DND-41 (cell line): ENCODE measurements around the gene KIRREL2.

ENCODE experiments used
- ATAC-seq: fragments of 200-7000 bp; cut with Tn5 transposase; 3 replicates; pipeline ENCODE4 v1.9.1; 2021; ENCODE audit warnings: low read depth; ENCODE audit not compliant: insufficient read depth
- DNase-seq: peaks from one replicate; pipeline ENCODE4 v3.0.0-alpha.2; 2020
- H2AFZ ChIP-seq: 2 replicates; pipeline ENCODE4 v1.6.0; 2012; ENCODE audit warnings: low read depth, low read length
- H3K27ac ChIP-seq: 2 replicates; pipeline ENCODE4 v1.5.1; 2012; ENCODE audit warnings: low read length, inconsistent platforms
- H3K27me3 ChIP-seq: fragments of 200-600 bp; sonication (generic); 2 replicates; pipeline ENCODE4 v1.6.0; 2012; ENCODE audit warnings: low read length, mild to moderate bottlenecking, inconsistent platforms; ENCODE audit not compliant: insufficient read depth, poor library complexity
- H3K36me3 ChIP-seq: 2 replicates; pipeline ENCODE4 v1.5.1; 2012; ENCODE audit warnings: low read length, inconsistent platforms; ENCODE audit not compliant: insufficient read depth
- H3K4me1 ChIP-seq: 2 replicates; pipeline ENCODE4 v1.5.1; 2012; ENCODE audit warnings: mild to moderate bottlenecking, low read length; ENCODE audit not compliant: insufficient read depth
- H3K4me2 ChIP-seq: 2 replicates; pipeline ENCODE4 v1.6.0; 2012; ENCODE audit warnings: mild to moderate bottlenecking, moderate library complexity, low read length, inconsistent platforms; ENCODE audit not compliant: insufficient read depth
- H3K4me3 ChIP-seq, 2 experiments: fragments of 200-600 bp in 1 of 2; shearing (Covaris generic) in 1 of 2; 2 replicates each; pipeline ENCODE4 v1.5.1; 2012 to 2016; ENCODE audit warnings: inconsistent platforms in 2 of 2, low read length in 2 of 2, mild to moderate bottlenecking in 2 of 2, low read depth in 1 of 2, moderate library complexity in 1 of 2
- H3K79me2 ChIP-seq: 2 replicates; pipeline ENCODE4 v1.6.0; 2012; ENCODE audit warnings: low read length, inconsistent platforms; ENCODE audit not compliant: insufficient read depth
- H3K9ac ChIP-seq: 2 replicates; pipeline ENCODE4 v1.6.0; 2012; ENCODE audit warnings: low read depth, mild to moderate bottlenecking, inconsistent platforms, low read length, moderate library complexity
- H3K9me3 ChIP-seq: 2 replicates; pipeline ENCODE4 v1.5.1; 2012; ENCODE audit warnings: low read length, moderate library complexity, mild to moderate bottlenecking, inconsistent platforms; ENCODE audit not compliant: insufficient read depth, severe bottlenecking
- H4K20me1 ChIP-seq: 2 replicates; pipeline ENCODE4 v1.6.0; 2012; ENCODE audit warnings: low read length; ENCODE audit not compliant: insufficient read depth
- EZH2 ChIP-seq: IDR thresholded peaks from 3 replicates; pipeline ENCODE4 v1.6.1; 2012; ENCODE audit warnings: borderline replicate concordance, low read depth, mild to moderate bottlenecking, moderate library complexity, low read length, inconsistent platforms; ENCODE audit not compliant: severe bottlenecking
- TF ChIP-seq, protein P1 (sequence below): IDR thresholded peaks from 2 replicates; pipeline ENCODE4 v1.5.1; 2012; ENCODE audit warnings: borderline replicate concordance, low read length, moderate library complexity, mild to moderate bottlenecking; ENCODE audit not compliant: poor library complexity, severe bottlenecking; ENCODE audit errors: extremely low read depth

Gene KIRREL2

GRCh38 chr19:35843676-35844481, 12.8 kb upstream of the KIRREL2 start:
- no peak for DNase-seq
- Histone ChIP-seq H3K9me3 (no peaks in the 10 kb centered on the region), H3K27me3 (no peaks in the 10 kb centered on the region), H3K4me1 (no peaks in the 10 kb centered on the region), H3K36me3 (no peaks in the 10 kb centered on the region), H3K27ac (no peak overlapping the region), H3K9ac (no peak overlapping the region), H3K79me2 (no peaks in the 10 kb centered on the region), H3K4me3 (no peak overlapping the region), H2AFZ (no peak overlapping the region), H3K4me2 (no peak overlapping the region), H4K20me1 (no peaks in the 10 kb centered on the region)
- no peak for ATAC-seq
- TF ChIP-seq EZH2: no peak
- TF ChIP-seq, protein P1, sequence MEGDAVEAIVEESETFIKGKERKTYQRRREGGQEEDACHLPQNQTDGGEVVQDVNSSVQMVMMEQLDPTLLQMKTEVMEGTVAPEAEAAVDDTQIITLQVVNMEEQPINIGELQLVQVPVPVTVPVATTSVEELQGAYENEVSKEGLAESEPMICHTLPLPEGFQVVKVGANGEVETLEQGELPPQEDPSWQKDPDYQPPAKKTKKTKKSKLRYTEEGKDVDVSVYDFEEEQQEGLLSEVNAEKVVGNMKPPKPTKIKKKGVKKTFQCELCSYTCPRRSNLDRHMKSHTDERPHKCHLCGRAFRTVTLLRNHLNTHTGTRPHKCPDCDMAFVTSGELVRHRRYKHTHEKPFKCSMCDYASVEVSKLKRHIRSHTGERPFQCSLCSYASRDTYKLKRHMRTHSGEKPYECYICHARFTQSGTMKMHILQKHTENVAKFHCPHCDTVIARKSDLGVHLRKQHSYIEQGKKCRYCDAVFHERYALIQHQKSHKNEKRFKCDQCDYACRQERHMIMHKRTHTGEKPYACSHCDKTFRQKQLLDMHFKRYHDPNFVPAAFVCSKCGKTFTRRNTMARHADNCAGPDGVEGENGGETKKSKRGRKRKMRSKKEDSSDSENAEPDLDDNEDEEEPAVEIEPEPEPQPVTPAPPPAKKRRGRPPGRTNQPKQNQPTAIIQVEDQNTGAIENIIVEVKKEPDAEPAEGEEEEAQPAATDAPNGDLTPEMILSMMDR: no peak

DNA sequence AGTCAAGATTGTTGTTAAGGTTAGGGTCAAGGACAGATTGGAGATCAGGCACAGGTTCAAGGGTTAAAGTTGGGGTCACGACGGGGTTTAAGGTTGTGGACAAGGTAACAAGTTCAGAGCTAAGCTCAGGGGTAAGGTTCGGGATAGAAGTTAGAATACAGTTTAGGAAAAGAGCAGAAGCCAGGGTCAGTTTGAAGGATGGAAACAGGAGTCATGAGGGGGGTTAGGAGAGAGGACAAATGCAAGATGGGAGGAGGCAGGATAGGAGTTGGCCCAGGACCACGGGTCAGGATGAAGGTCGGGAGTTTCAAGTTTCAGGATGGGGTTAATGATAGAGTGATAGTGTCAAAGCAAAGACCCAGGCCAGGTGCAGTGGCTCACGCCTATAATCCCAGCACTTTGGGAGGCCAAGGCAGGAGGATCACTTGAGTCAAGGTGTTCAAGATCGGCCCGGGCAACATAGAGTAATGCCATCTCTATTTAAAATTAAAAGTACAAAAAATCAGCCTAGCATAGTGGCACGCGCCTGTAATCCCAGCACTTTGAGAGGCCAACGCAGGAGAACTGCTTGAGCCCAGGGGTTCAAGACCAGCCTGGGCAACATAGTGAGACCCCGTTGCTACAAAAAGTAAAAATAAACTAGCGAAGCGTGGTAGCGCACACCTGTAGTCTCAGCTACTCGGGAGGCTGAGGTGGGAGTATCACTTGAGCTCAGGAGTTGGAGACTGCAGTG, 12.1 kb upstream of the KIRREL2 start:
- no peak overlapping the region for H3K4me3 ChIP-seq
- H3K79me2 ChIP-seq: no peaks in the 10 kb centered on the region
- no peaks in the 10 kb centered on the region for H3K27me3 ChIP-seq
- no peak overlapping the region for H3K27ac ChIP-seq
- no peaks in the 10 kb centered on the region for H3K9me3 ChIP-seq
- H4K20me1 ChIP-seq: no peaks in the 10 kb centered on the region
- H3K4me1 ChIP-seq: no peaks in the 10 kb centered on the region
- H3K36me3 ChIP-seq: no peaks in the 10 kb centered on the region
- TF ChIP-seq EZH2: no peak
- TF ChIP-seq, protein P1: no peak
- H3K9ac ChIP-seq: no peak overlapping the region
- no peak overlapping the region for H3K4me2 ChIP-seq
- DNase-seq (no peak), ATAC-seq (no peak)
- no peak overlapping the region for H2AFZ ChIP-seq

GRCh38 chr19:35845215-35846037, 11.3 kb upstream of the KIRREL2 start:
- H3K27ac ChIP-seq: no peak overlapping the region
- H4K20me1 ChIP-seq: no peaks in the 10 kb centered on the region
- H3K9ac ChIP-seq: no peak overlapping the region
- H3K4me1 ChIP-seq: no peaks in the 10 kb centered on the region
- H3K27me3 ChIP-seq: no peaks in the 10 kb centered on the region
- ATAC-seq: no peak
- no peaks in the 10 kb centered on the region for H3K79me2 ChIP-seq
- TF ChIP-seq, protein P1: no peak
- TF ChIP-seq EZH2: no peak
- H2AFZ ChIP-seq: no peak overlapping the region
- no peak for DNase-seq
- H3K36me3 ChIP-seq: no peaks in the 10 kb centered on the region
- H3K4me3 ChIP-seq: no peak overlapping the region
- no peaks in the 10 kb centered on the region for H3K9me3 ChIP-seq
- no peak overlapping the region for H3K4me2 ChIP-seq
